ENCODE results near the gene PTPRJ. TPM values are rescaled to one million over a fixed set of nuclear protein-coding genes. Genes with fewer than 3 reads are reported as not detected.
"Not testable (repeated sequence)": the region's sequence is repeated elsewhere in the genome, so short reads cannot be mapped to it uniquely, and the experiment has no call there.

Gene PTPRJ
- total and polyA plus RNA-seq, 3 donors from 2014 or later, result 4.3 to 8.2 (median 6.6) TPM

DNA sequence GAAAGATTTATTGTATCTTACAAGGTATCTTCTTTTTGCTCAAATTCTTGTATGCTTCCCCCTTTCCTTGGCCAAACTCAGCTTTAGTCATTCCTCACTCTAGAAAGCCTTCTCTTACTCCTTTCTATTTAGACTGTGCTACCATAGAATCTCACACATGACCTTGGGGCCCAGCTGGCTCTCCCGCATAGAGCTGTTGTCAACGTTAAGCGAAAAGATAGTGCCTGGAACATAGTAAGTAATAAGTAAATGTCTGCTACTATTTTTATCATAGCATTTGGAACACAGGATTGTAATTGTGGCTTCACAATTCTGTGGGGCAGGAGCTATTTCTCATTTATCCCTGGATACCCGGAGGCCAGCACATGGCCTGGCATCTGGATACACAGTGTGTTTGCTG is 197.3 kb downstream of the PTPRJ start:
- TF ChIP-seq, protein P1, sequence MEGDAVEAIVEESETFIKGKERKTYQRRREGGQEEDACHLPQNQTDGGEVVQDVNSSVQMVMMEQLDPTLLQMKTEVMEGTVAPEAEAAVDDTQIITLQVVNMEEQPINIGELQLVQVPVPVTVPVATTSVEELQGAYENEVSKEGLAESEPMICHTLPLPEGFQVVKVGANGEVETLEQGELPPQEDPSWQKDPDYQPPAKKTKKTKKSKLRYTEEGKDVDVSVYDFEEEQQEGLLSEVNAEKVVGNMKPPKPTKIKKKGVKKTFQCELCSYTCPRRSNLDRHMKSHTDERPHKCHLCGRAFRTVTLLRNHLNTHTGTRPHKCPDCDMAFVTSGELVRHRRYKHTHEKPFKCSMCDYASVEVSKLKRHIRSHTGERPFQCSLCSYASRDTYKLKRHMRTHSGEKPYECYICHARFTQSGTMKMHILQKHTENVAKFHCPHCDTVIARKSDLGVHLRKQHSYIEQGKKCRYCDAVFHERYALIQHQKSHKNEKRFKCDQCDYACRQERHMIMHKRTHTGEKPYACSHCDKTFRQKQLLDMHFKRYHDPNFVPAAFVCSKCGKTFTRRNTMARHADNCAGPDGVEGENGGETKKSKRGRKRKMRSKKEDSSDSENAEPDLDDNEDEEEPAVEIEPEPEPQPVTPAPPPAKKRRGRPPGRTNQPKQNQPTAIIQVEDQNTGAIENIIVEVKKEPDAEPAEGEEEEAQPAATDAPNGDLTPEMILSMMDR (IDR thresholded peaks at IDR 0.05), result no peak
- no peak for TF ChIP-seq POLR2A (IDR thresholded peaks at IDR 0.05)
- H3K4me3 ChIP-seq, result no peak overlapping the region
- peaks cover 3% of the 10 kb centered on the region for H3K4me1 ChIP-seq
- H3K9me3 ChIP-seq, result no peaks in the 10 kb centered on the region
- no peak for DNase-seq
- intact Hi-C loops (cut with DNase I; ENCODE audit: low total_unique reads), result no loop called here
- 36 to 49% methylated on average over 4 of the region's 4 CpGs for WGBS, 2 donors
- H3K27me3 ChIP-seq, result no peaks in the 10 kb centered on the region
- no peaks in the 10 kb centered on the region for H3K36me3 ChIP-seq (ENCODE audit: low read depth, missing control alignments)
- H3K27ac ChIP-seq, result no peak overlapping the region

DNA sequence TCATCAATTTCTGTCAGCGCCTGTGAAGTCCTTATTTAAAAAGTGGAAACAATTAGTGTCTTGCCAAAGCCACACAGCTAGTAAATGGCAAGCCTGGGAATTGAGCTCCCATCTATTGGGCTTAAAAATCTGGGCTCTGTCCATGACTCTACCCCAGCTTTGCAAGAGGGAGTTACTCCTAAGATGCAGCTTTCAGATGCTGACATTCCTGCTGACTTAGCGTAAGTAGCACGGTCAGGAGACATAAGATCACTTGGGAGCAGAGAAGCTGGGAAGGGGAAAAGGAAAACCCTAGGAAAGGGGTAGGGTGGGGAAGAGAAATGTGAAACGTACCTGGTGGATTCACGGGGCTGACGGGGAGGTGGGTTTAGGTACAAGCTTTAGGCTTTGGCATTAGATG is 200.3 kb downstream of the PTPRJ start:
- TF ChIP-seq, protein P1 (IDR thresholded peaks at IDR 0.05), result no peak
- no peak for TF ChIP-seq POLR2A (IDR thresholded peaks at IDR 0.05)
- no peak for DNase-seq
- Histone ChIP-seq H3K4me3 (no peak overlapping the region), H3K27me3 (no peaks in the 10 kb centered on the region), H3K36me3 (ENCODE audit: low read depth, missing control alignments) (no peaks in the 10 kb centered on the region), H3K27ac (no peak overlapping the region), H3K4me1 (no peaks in the 10 kb centered on the region), H3K9me3 (no peaks in the 10 kb centered on the region)
- intact Hi-C loops (cut with DNase I; ENCODE audit: low total_unique reads), result no loop called here
- 82 to 85% methylated on average over 6 of the region's 6 CpGs for WGBS, 2 donors

DNA sequence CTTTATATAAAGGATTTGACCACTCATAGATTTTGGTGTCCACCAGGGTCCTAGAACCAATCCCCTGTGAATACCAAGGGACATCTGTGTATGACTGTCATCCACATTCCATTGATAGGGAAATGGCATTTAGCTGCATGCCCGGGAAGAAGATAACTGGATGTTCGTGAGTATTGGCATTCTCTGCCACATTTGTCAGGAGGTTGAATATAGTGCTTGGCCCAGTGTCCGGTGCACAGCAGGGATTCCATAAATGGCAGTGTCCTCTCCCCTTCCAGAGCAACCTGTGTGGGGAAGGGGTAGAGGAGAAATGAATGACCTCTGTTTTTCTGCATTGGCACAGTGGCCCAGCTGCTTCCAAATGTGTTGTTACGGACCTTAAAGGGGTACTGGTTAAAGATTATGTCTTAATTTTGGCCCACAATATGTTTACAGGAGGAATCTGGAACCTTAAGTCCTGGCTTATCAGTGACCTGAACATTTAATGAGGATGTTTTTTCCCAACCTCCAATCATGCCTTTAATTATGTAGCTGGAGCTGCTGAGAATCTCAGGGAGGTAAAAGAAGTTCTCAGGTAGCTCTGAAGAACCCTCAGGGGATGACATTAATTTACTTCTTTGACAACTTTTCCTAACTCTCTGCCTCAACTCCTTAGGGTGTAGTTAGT is 202.6 kb downstream of the PTPRJ start:
- Histone ChIP-seq H3K9me3 (no peaks in the 10 kb centered on the region), H3K4me1 (no peaks in the 10 kb centered on the region), H3K27ac (no peak overlapping the region), H3K4me3 (no peak overlapping the region), H3K36me3 (ENCODE audit: low read depth, missing control alignments) (no peaks in the 10 kb centered on the region), H3K27me3 (no peaks in the 10 kb centered on the region)
- 61 to 69% methylated on average over 4 of the region's 4 CpGs for WGBS, 2 donors
- no peak for DNase-seq
- intact Hi-C loops (cut with DNase I; ENCODE audit: low total_unique reads), result no loop called here
- no peak for TF ChIP-seq POLR2A (IDR thresholded peaks at IDR 0.05)
- TF ChIP-seq, protein P1 (IDR thresholded peaks at IDR 0.05), result no peak

DNA sequence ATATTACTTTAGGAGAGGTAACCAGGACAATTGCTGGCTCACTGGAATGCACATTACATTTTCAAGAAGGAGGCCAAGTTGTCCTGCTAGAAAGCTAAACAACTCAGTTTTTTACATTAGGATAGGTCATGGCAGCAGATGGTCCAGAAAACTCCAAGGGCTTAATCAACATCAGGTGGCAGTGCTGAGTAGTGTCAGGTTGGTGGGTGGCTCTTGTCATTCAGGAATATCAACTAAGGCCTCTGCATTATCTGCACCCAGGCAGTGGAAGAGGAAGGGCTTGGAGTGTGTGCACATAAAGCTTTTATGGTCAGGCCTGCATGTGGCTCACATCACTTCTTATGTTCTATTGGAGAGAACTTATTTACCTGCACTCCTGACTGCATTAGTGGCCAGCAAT is 204.1 kb downstream of the PTPRJ start:
- H3K27ac ChIP-seq, result no peak overlapping the region
- DNase-seq, result no peak

DNA sequence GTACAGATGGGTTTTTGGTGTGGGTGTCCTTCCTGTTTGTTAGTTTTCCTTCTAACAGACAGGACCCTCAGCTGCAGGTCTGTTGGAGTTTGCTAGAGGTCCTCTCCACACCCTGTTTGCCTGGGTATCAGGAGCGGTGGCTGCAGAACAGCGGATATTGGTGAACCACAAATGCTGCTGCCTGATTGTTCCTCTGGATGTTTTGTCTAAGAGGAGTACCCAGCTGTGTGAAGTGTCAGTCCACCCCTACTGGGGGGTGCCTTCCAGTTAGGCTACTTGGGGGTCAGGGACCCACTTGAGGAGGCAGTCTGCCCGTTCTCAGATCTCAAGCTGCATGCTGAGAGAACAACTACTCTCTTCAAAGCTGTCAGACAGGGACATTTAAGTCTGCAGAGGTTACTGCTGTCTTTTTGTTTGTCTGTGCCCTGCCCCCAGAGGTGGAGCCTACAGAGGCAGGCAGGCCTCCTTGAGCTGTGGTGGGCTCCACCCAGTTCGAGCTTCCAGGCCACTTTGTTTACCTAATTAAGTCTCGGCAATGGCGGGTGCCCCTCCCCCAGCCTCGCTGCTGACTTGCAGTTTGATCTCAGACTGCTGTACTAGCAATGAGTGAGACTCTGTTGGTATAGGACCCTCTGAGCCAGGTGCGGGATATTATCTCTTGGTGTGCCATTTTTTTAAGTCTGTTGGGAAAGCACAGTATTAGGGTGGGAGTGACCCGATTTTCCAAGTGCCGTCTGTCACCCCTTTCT is 210.7 kb downstream of the PTPRJ start:
- H3K9me3 ChIP-seq, result not testable (repeated sequence)

More for the DNA sequence above, 204.1 kb downstream of the PTPRJ start:
- H3K4me1 ChIP-seq, result no peaks in the 10 kb centered on the region
- H3K9me3 ChIP-seq, result no peaks in the 10 kb centered on the region
- H3K36me3 ChIP-seq (ENCODE audit: low read depth, missing control alignments), result no peaks in the 10 kb centered on the region
- H3K27me3 ChIP-seq, result no peaks in the 10 kb centered on the region
- no peak overlapping the region for H3K4me3 ChIP-seq
- intact Hi-C loops (cut with DNase I; ENCODE audit: low total_unique reads), result no loop called here
- no peak for TF ChIP-seq POLR2A (IDR thresholded peaks at IDR 0.05)
- TF ChIP-seq, protein P1 (IDR thresholded peaks at IDR 0.05), result no peak

More for the DNA sequence above, 210.7 kb downstream of the PTPRJ start:
- 63 to 77% methylated on average over 8 to 10 of the region's 10 CpGs for WGBS, 2 donors
- H3K27ac ChIP-seq; H3K36me3 ChIP-seq (ENCODE audit: low read depth, missing control alignments); DNase-seq; H3K27me3 ChIP-seq; H3K4me3 ChIP-seq; intact Hi-C loops (cut with DNase I; ENCODE audit: low total_unique reads); H3K4me1 ChIP-seq: not testable (repeated sequence)
